Measurements from ENCODE around the gene NIPBL.

- TF ChIP-seq SIN3A (IDR thresholded peaks at IDR 0.05; ENCODE audit: low read depth) (no peak), POLR2A (IDR thresholded peaks at IDR 0.05; ENCODE audit: borderline replicate concordance, extremely low read depth, insufficient read depth, insufficient read length) (no peak), CTCF (IDR thresholded peaks at IDR 0.05 in 2 of 3, conservative IDR thresholded peaks at IDR 0.05 in 1 of 3; ENCODE audit: borderline replicate concordance in 1 of 3, insufficient read depth in 1 of 3, low read depth in 2 of 3, low read length in 2 of 3) (no peak), POLR2AphosphoS5 (IDR thresholded peaks at IDR 0.05; ENCODE audit: low read depth, low read length) (no peak), REST (IDR thresholded peaks at IDR 0.05; ENCODE audit: low read depth) (no peak), TCF7L2 (IDR thresholded peaks at IDR 0.05; ENCODE audit: borderline replicate concordance, extremely low read depth, insufficient read depth, insufficient read length) (no peak), EGR1 (IDR thresholded peaks at IDR 0.05; ENCODE audit: low read depth) (no peak), RAD21 (IDR thresholded peaks at IDR 0.05; ENCODE audit: low read depth) (no peak), ATF3 (IDR thresholded peaks at IDR 0.05) (no peak), ZNF274 (IDR thresholded peaks at IDR 0.05; ENCODE audit: low read depth, low read length) (no peak), SP1 (IDR thresholded peaks at IDR 0.05; ENCODE audit: low read depth) (no peak), ZBTB33 (IDR thresholded peaks at IDR 0.05; ENCODE audit: extremely low read depth, insufficient replicate concordance, low read length) (no peak), EZH2 (IDR thresholded peaks at IDR 0.05) (no peak), MAX (IDR thresholded peaks at IDR 0.05) (no peak)
Observed at GRCh38 chr5:36932056-36932455, 55.5 kb downstream of the NIPBL start.
